HG02943 (cell line): Measurements from ENCODE around the gene CNEP1R1.

Experiments used
- ATAC-seq: cut with Tn5 transposase; IDR thresholded peaks from one replicate; pipeline ENCODE4 v1.9.1; 2021; ENCODE audit warnings: mild to moderate bottlenecking, low read depth, moderate library complexity; ENCODE audit not compliant: unreplicated experiment

CNEP1R1 gene

GRCh38 chr16:50059669-50060068 lies 34.6 kb downstream of the CNEP1R1 start:
- ATAC-seq = no peak

GRCh38 chr16:50061326-50061725 lies 36.3 kb downstream of the CNEP1R1 start:
- ATAC-seq = no peak

GRCh38 chr16:50065241-50065623 lies 40.2 kb downstream of the CNEP1R1 start:
- ATAC-seq = no peak

GRCh38 chr16:50065624-50066481 lies 40.8 kb downstream of the CNEP1R1 start, which contains the start of gene HEATR3:
Gene HEATR3, plus strand, starts transcription at chr16:50065970. Its CDS starts 162 bp downstream, at chr16:50066132.
- peak; percentile 79 for ATAC-seq

- no peak for ATAC-seq
Measured at GRCh38 chr16:50066482-50067289, 41.7 kb downstream of the CNEP1R1 start.

GRCh38 chr16:50067290-50067853 lies 42.3 kb downstream of the CNEP1R1 start:
- ATAC-seq = no peak

GRCh38 chr16:50068550-50068949 lies 43.5 kb downstream of the CNEP1R1 start:
- ATAC-seq = no peak

- ATAC-seq = no peak
Measured at GRCh38 chr16:50069060-50069459, 44.0 kb downstream of the CNEP1R1 start.

- no peak for ATAC-seq
Measured at GRCh38 chr16:50071075-50071671, 46.1 kb downstream of the CNEP1R1 start.

GRCh38 chr16:50072730-50073129 lies 47.7 kb downstream of the CNEP1R1 start:
- ATAC-seq = no peak

- ATAC-seq = no peak
Measured at GRCh38 chr16:50079397-50080140, 54.5 kb downstream of the CNEP1R1 start.

- no peak for ATAC-seq
Measured at GRCh38 chr16:50081428-50082018, 56.5 kb downstream of the CNEP1R1 start.

GRCh38 chr16:50083996-50084395 lies 59.0 kb downstream of the CNEP1R1 start:
- ATAC-seq = no peak

GRCh38 chr16:50086176-50086575 lies 61.2 kb downstream of the CNEP1R1 start:
- no peak for ATAC-seq
